ENCODE measurements around the gene LTBR.

LTBR gene

DNA sequence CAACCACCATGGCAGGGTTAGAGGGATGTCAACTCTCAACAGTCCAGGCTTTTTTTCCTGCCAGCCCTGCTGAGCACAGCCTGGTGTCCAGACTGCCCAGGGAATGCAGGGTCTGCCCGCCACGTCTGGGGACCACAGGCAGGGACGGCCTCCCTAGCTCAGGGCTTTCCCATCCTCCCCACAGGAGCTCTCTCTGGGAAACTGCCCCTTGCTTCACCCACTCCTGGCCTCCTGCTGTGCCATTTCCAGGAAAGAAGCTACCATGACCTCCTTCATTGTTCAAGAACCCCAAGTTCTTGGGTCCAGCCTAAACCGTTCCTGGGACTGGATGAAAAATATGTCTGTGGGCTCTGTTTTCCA is 13.4 kb upstream of the LTBR start:
- TF ChIP-seq CTCF (IDR thresholded peaks at IDR 0.05; ENCODE audit: insufficient read depth, low read length, missing control alignments): no peak
- H3K4me3 ChIP-seq (ENCODE audit: low read depth, low read length): no peak overlapping the region
- ChIA-PET CTCF (interaction anchor here (1.0 kb wide), 1 partner anchor 53 kb away, joined by 4 read pairs; no protein-coding TSS in a partner anchor), POLR2A (no interaction called here)
- no peak for DNase-seq (ENCODE audit: low read depth, low spot score)

- POLR2A ChIA-PET: interaction anchor here (1.9 kb wide), 1 partner anchor 13 kb away, joined by 8 read pairs; the partner anchor contains the start of gene LTBR
- no peak overlapping the region for H3K4me3 ChIP-seq (ENCODE audit: low read depth, low read length)
- CTCF ChIA-PET: interaction anchor here (0.8 to 1.5 kb wide), 4 partner anchors 13 to 95 kb away, joined by 4 read pairs; no protein-coding TSS in a partner anchor
- no peak for DNase-seq (ENCODE audit: low read depth, low spot score)
- TF ChIP-seq CTCF (IDR thresholded peaks at IDR 0.05; ENCODE audit: insufficient read depth, low read length, missing control alignments): peak; percentile 27
Measured at GRCh38 chr12:6370994-6371754, 12.8 kb upstream of the LTBR start.

DNA sequence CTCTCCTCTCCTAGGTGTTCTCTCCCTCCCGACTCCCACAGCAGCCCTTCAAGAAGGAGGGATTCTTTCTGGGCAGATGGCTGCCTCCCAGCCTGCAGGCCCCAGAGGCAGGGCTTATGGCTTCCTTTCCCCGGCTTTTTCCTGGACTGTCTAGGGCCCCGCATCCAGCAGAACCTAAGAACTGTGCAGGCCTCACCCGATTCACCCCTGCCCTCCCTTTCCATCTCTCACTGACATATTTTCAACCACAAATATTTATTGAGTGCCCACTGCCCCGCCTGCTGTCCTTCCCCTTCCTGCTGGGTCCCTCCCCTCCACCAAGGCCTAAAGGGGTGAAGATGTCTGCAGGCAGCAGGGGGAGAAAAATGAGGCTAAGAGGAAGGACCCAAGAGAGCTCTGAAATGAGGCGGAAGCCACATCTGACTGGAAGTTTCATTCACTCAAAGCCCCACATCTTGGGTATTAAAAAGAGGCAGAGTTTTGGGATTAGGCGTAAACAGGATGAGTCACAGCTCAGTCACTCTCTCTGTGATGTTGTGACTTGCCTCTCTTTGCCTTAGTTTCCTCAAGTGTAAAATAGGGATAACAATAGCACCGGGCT is 11.5 kb upstream of the LTBR start:
- POLR2A ChIA-PET: interaction anchor here (0.9 to 1.9 kb wide), 3 partner anchors 9 to 37 kb away, joined by 3 to 8 read pairs (median 4); partner anchors contain the start of gene LTBR
- DNase-seq (ENCODE audit: low read depth, low spot score): peak; percentile 36
- peak; percentile 13 for TF ChIP-seq CTCF (IDR thresholded peaks at IDR 0.05; ENCODE audit: insufficient read depth, low read length, missing control alignments)
- no peak overlapping the region for H3K4me3 ChIP-seq (ENCODE audit: low read depth, low read length)
- CTCF ChIA-PET: interaction anchor here (0.7 to 1.5 kb wide), 3 partner anchors 10 to 98 kb away, joined by 3 to 4 read pairs (median 4); partner anchors contain the start of gene VAMP1

DNA sequence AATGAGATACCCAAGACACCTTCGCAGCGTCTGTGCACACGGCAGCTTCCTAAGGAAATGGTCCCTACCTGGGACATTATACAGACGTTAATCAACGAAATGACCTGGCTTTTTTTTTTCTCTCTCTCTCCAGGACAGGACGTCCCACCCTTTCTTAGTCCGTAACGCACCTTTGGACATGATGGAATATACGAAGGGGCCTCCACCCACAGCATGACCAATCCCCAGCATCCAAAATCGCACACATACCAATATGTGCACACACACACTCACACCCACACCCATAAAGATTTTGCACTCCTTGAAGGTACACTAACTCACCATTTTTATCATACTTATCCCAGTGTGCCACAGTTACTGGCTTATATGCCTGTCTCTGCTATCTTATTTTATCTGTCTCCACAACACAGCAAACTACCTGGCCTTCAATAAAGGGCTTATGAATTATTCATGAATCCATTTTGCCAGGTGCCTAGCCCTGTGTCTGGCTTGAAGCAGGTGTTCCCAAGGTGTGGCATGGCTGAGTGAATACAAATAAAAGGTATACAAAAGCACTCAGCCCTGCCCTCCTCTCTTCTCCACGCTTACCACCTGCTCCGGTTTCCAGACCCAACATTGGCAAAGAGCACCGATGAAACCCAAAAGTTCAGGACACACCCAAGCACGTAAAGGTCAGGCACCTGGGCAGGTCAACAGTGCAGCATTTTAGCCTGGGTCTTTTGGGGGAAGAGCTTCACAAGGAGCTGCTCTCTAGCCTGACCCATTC is 10.8 kb upstream of the LTBR start:
- no peak for DNase-seq (ENCODE audit: low read depth, low spot score)
- ChIA-PET POLR2A (interaction anchor here (0.9 to 1.9 kb wide), 3 partner anchors 10 to 38 kb away, joined by 3 to 8 read pairs (median 4); partner anchors contain the start of gene LTBR), CTCF (interaction anchor here (0.7 to 1.7 kb wide), 4 partner anchors 9 to 97 kb away, joined by 3 to 11 read pairs (median 4); partner anchors contain the start of genes LTBR and VAMP1)
- no peak for TF ChIP-seq CTCF (IDR thresholded peaks at IDR 0.05; ENCODE audit: insufficient read depth, low read length, missing control alignments)
- no peak overlapping the region for H3K4me3 ChIP-seq (ENCODE audit: low read depth, low read length)

DNA sequence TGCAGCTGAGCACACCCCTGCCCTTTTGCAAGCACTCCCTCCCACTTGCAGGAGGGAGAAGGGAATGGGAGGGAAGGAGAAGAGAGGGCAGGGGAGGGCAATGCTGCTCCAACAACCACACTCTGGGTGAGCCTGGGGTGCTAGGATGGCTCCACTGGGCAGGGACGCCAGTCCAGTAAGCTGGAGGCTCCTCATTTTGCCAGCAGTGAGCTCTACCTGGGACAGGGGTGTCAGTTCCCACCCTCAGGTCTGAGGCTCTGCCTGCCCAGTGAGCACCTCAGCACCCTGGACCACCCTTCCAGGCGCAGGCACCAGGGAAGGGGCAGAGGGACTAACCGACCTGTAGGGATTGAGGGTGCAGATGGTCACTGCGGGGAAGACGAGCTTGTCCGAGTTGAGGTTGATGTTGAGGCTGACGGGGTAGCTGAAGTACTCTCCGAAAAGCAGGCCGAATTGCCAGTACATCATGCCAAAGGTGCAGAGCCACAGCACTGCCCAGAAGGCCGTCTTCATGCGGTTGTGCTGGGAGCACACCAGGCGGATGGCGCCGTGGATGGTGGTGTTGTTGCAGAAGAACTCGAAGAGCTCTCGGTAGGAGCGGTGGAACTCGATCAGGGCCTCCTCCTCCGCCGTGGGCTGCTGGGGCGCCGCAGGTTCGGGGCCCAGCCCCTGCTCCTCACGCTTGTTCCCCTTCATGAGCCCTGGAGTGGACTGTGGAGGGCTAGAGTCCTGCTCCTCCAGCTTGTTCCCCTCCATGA is 9.8 kb upstream of the LTBR start:
- H3K4me3 ChIP-seq (ENCODE audit: low read depth, low read length): no peak overlapping the region
- CTCF ChIA-PET: interaction anchor here (1.2 to 1.7 kb wide), 2 partner anchors 9 to 48 kb away, joined by 4 to 11 read pairs; partner anchors contain the start of gene LTBR
- TF ChIP-seq CTCF (IDR thresholded peaks at IDR 0.05; ENCODE audit: insufficient read depth, low read length, missing control alignments): no peak
- POLR2A ChIA-PET: interaction anchor here (0.5 to 1.0 kb wide), 2 partner anchors 10 to 175 kb away, joined by 3 read pairs; partner anchors contain the start of gene LTBR
- no peak for DNase-seq (ENCODE audit: low read depth, low spot score)

All from AG04449 (cell line).